Common myeloid progenitor, CD34-positive (primary cell): ENCODE data around the gene ATP1A1.
A peak's percentile ranks its signal among the peaks of the same experiment; 100 is the strongest.

Source experiments
- CTCF ChIA-PET: fragments of 350-600 bp; sonication (Branson Sonifier 250); formaldehyde crosslinking; loops from one replicate; lab custom pipeline; 2021; ENCODE audit warnings: antibody characterized with exemption; lab: Charles Lee
- POLR2A ChIA-PET: fragments of 350-600 bp; sonication (Branson Sonifier 250); formaldehyde crosslinking; loops from one replicate; lab custom pipeline; 2021; ENCODE audit warnings: antibody characterized with exemption; lab: Charles Lee
- DNase-seq, 3 donors: peaks; one replicate each; pipeline versions ENCODE4 v3.0.0 to v3.0.0-alpha.2; 2013
- H3K27ac ChIP-seq, 2 experiments: 1 replicate in 1 of 2; 2 replicates in 1 of 2; pipeline ENCODE4 v1.7.0; 2013; ENCODE audit warnings: inconsistent platforms in 2 of 2, low read length in 2 of 2, mild to moderate bottlenecking in 2 of 2, low read depth in 1 of 2, moderate library complexity in 1 of 2; ENCODE audit not compliant: severe bottlenecking in 2 of 2, insufficient read depth in 1 of 2, poor library complexity in 1 of 2
- H3K27me3 ChIP-seq, 5 experiments: replicated peaks in 2 of 5; 1 replicate in 3 of 5; 2 replicates in 2 of 5; pipeline versions ENCODE4 v1.6.1 to v1.7.0; 2013; ENCODE audit warnings: low read length in 4 of 5, mild to moderate bottlenecking in 2 of 5, moderate library complexity in 2 of 5, inconsistent platforms in 1 of 5; ENCODE audit not compliant: insufficient read depth in 5 of 5, control insufficient read depth in 4 of 5
- H3K36me3 ChIP-seq, 4 experiments: 1 replicate in 2 of 4; 2 replicates in 2 of 4; pipeline versions ENCODE4 v1.6.1 to v1.7.0; 2013; ENCODE audit warnings: low read length in 3 of 4, control low read depth in 1 of 4, mild to moderate bottlenecking in 1 of 4; ENCODE audit not compliant: control insufficient read depth in 4 of 4, insufficient read depth in 4 of 4
- H3K4me1 ChIP-seq, 4 experiments: 1 replicate in 3 of 4; 2 replicates in 1 of 4; pipeline versions ENCODE4 v1.6.1 to v1.7.1; 2013; ENCODE audit warnings: low read length in 3 of 4, mild to moderate bottlenecking in 3 of 4, control low read depth in 1 of 4, inconsistent platforms in 1 of 4, moderate library complexity in 1 of 4; ENCODE audit not compliant: control insufficient read depth in 4 of 4, insufficient read depth in 4 of 4; ENCODE audit errors: control extremely low read depth in 1 of 4
- H3K4me3 ChIP-seq, 7 experiments: 1 replicate in 4 of 7; 2 replicates in 3 of 7; pipeline versions ENCODE4 v1.5.1 to v1.7.0; 2013; ENCODE audit warnings: mild to moderate bottlenecking in 7 of 7, low read length in 6 of 7, moderate library complexity in 6 of 7, inconsistent platforms in 2 of 7, low read depth in 2 of 7, control low read depth in 1 of 7; ENCODE audit not compliant: insufficient read depth in 4 of 7, control insufficient read depth in 1 of 7; ENCODE audit errors: extremely low read depth in 1 of 7
- H3K9me3 ChIP-seq, 5 experiments: 1 replicate in 4 of 5; 2 replicates in 1 of 5; pipeline versions ENCODE4 v1.6.1 to v1.7.1; 2013; ENCODE audit warnings: low read length in 4 of 5, mild to moderate bottlenecking in 2 of 5, inconsistent platforms in 1 of 5, low read depth in 1 of 5, moderate library complexity in 1 of 5; ENCODE audit not compliant: control insufficient read depth in 4 of 5, insufficient read depth in 2 of 5; ENCODE audit errors: control extremely low read depth in 1 of 5
- WGBS: methylation state at CpG from one replicate; pipeline ENCODE4 v1.1.5; 2013; ENCODE audit not compliant: insufficient coverage; 5-methylcytosine and 5-hydroxymethylcytosine counted together

ATP1A1 gene

GRCh38 chr1:116405241-116406135 lies 32.4 kb downstream of the ATP1A1 start:
- CTCF ChIA-PET = interaction anchor here (1.1 to 2.5 kb wide), 3 partner anchors 7 to 42 kb away, joined by 3 to 7 read pairs (median 7); no protein-coding TSS in a partner anchor

GRCh38 chr1:116407033-116407432 lies 34.0 kb downstream of the ATP1A1 start:
- WGBS = 97% methylated on average over 5 of the region's 6 CpGs
- ChIA-PET CTCF (interaction anchor here (1.2 to 2.5 kb wide), 3 partner anchors 9 to 268 kb away, joined by 3 to 7 read pairs (median 3); no protein-coding TSS in a partner anchor), POLR2A (no interaction called here)
- Histone ChIP-seq H3K36me3 (peaks cover 10 to 64% (median 44%) of the 10 kb centered on the region in 4 experiments), H3K4me1 (no peaks in the 10 kb centered on the region), H3K9me3 (no peaks in the 10 kb centered on the region), H3K4me3 (no peak overlapping the region), H3K27ac (no peak overlapping the region), H3K27me3 (no peaks in the 10 kb centered on the region)
- DNase-seq = no peak

More at GRCh38 chr1:116405241-116406135, 32.4 kb downstream of the ATP1A1 start:
- Histone ChIP-seq H3K9me3 (no peaks in the 10 kb centered on the region), H3K36me3 (peaks cover 16 to 80% (median 59%) of the 10 kb centered on the region in 4 experiments), H3K4me3 (no peak overlapping the region), H3K4me1 (no peaks in the 10 kb centered on the region), H3K27ac (peak overlapping the region in 1 of 2 experiments; percentile 27), H3K27me3 (no peaks in the 10 kb centered on the region)
- 94% methylated on average over 14 of the region's 14 CpGs for WGBS
- POLR2A ChIA-PET = no interaction called here
- no peak for DNase-seq

DNA sequence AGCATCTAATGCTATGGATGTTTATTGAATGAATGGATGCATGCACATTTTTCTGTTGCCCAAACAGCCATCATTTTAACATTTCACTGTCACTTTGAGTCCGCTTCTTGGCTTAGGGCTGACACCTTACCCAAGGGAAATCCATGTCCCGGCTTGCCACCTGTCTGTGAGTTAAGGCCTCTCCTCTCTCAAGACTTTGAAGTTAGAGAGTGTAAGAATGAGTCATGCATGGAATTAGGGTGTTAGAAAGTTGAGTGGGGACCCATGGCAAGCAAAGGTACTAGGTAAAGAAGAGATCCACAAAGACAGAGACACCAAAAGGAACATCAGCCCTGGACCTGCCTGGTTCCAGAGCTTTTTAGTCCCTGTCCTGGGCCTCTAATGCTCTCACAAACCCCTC lies 35.1 kb downstream of the ATP1A1 start:
- no peak for DNase-seq
- H3K36me3 ChIP-seq = peaks cover 6 to 53% (median 33%) of the 10 kb centered on the region in 4 experiments
- H3K4me1 ChIP-seq = no peaks in the 10 kb centered on the region
- WGBS = 100% methylated on average over 1 of the region's 2 CpGs
- no peak overlapping the region for H3K4me3 ChIP-seq
- CTCF ChIA-PET = interaction anchor here (2.5 kb wide), 1 partner anchor 14 kb away, joined by 7 read pairs; no protein-coding TSS in a partner anchor
- no peak overlapping the region for H3K27ac ChIP-seq
- H3K27me3 ChIP-seq = no peaks in the 10 kb centered on the region
- H3K9me3 ChIP-seq = no peaks in the 10 kb centered on the region
- POLR2A ChIA-PET = no interaction called here

GRCh38 chr1:116408803-116409720 lies 36.0 kb downstream of the ATP1A1 start:
- CTCF ChIA-PET = no interaction called here

GRCh38 chr1:116409751-116410191 lies 36.7 kb downstream of the ATP1A1 start:
- Histone ChIP-seq H3K9me3 (no peaks in the 10 kb centered on the region), H3K4me3 (no peak overlapping the region), H3K27me3 (no peaks in the 10 kb centered on the region), H3K36me3 (peaks cover 3 to 37% (median 19%) of the 10 kb centered on the region in 4 experiments), H3K4me1 (no peaks in the 10 kb centered on the region), H3K27ac (peak overlapping the region in 1 of 2 experiments; percentile 15)
- ChIA-PET CTCF (interaction anchor here (1.1 to 1.8 kb wide), 2 partner anchors 9 to 11 kb away, joined by 5 to 10 read pairs; no protein-coding TSS in a partner anchor), POLR2A (no interaction called here)
- 94% methylated on average over 7 of the region's 8 CpGs for WGBS
- DNase-seq = no peak

More at GRCh38 chr1:116408803-116409720, 36.0 kb downstream of the ATP1A1 start:
- 95% methylated on average over 8 of the region's 13 CpGs for WGBS
- POLR2A ChIA-PET = no interaction called here
- Histone ChIP-seq H3K9me3 (no peaks in the 10 kb centered on the region), H3K4me3 (no peak overlapping the region), H3K36me3 (peaks cover 5 to 44% (median 25%) of the 10 kb centered on the region in 4 experiments), H3K4me1 (no peaks in the 10 kb centered on the region), H3K27ac (peak overlapping the region in 1 of 2 experiments; percentile 15), H3K27me3 (no peaks in the 10 kb centered on the region)
- peak in 1 of 3 donors; percentile 10 for DNase-seq

DNA sequence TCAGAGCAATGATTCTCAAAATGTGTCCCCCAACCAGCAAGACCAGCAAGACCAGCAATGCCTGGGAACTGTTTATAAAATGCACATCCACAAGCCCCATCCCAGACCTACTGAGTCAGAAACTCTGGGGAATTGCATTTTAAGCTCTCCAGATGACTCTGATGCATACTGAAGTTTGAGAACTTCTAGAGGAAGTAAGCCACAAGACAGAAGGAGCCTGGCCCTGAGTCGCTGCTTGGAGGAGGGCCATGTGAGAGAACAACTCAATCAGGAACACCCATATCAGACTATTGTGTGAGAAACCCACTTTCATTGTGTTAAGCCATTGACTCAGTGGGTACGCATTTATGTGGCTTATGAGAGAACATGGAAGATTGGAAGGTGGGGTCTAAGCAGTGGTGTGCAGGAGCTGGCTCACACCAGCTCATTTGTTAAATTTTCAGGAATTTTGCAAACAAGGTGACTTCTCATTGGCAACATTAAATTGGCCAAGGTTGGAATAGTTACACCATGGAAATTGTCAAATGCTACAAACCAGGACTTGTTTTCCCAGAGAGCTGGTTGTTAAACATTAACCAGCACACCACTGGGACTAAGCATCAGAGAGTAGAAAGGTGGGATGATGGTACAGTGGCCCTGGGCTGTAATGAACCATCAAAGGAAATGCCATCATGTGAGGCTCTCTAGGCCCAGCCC lies 38.9 kb downstream of the ATP1A1 start:
- Histone ChIP-seq H3K27ac (no peak overlapping the region), H3K9me3 (no peaks in the 10 kb centered on the region), H3K36me3 (peaks cover 0 to 16% (median 4%) of the 10 kb centered on the region in 4 experiments), H3K27me3 (no peaks in the 10 kb centered on the region), H3K4me3 (no peak overlapping the region), H3K4me1 (peaks cover 0 to 4% (median 0%) of the 10 kb centered on the region in 4 experiments)
- WGBS = 100% methylated on average over 2 of the region's 2 CpGs
- CTCF ChIA-PET = interaction anchor here (1.1 to 2.2 kb wide), 4 partner anchors 8 to 73 kb away, joined by 3 to 7 read pairs (median 4); no protein-coding TSS in a partner anchor
- POLR2A ChIA-PET = no interaction called here
- no peak for DNase-seq
